Stomach (tissue), 4 donors: ENCODE data around the gene KCNK16.

Experiments used
- POLR2A ChIP-seq, 4 donors: fragments of 450-650 bp; IDR thresholded peaks; one replicate each; pipeline ENCODE4 v1.6.1; 2016; ENCODE audit warnings: antibody characterized with exemption in 4 of 4, control low read depth in 2 of 4, mild to moderate bottlenecking in 1 of 4, moderate library complexity in 1 of 4
- TF ChIP-seq, protein P1 (sequence below), 7 experiments: fragments of 450-650 bp in 4 of 7; fragments of 200-600 bp in 3 of 7; sonication (generic) in 3 of 7; IDR thresholded peaks; one replicate each; pipeline ENCODE4 v1.5.1; 2016 to 2019; ENCODE audit warnings: antibody characterized with exemption in 7 of 7, control low read depth in 2 of 7, mild to moderate bottlenecking in 1 of 7

DNA sequence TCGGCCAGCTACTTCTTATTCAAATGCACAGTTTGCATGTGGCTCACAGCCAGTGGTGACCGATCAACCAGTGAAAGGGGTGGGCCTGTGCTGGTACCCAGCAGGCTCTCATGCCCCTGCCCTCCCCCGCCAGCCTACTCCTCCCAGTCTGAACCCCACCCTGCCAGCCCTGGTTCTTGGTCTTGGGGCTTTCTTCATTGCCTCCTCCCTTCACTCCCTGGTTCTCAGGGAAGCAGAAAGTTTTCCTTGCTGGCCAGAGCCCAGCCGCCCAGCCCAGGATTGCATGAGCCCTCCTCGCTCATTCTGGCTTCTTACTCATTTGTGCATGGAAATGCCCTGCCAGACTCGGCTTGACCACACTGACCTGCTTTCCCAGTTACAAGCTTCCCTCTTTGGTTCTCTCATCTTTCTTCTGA, 49.1 kb downstream of the KCNK16 start:
- TF ChIP-seq, protein P1, sequence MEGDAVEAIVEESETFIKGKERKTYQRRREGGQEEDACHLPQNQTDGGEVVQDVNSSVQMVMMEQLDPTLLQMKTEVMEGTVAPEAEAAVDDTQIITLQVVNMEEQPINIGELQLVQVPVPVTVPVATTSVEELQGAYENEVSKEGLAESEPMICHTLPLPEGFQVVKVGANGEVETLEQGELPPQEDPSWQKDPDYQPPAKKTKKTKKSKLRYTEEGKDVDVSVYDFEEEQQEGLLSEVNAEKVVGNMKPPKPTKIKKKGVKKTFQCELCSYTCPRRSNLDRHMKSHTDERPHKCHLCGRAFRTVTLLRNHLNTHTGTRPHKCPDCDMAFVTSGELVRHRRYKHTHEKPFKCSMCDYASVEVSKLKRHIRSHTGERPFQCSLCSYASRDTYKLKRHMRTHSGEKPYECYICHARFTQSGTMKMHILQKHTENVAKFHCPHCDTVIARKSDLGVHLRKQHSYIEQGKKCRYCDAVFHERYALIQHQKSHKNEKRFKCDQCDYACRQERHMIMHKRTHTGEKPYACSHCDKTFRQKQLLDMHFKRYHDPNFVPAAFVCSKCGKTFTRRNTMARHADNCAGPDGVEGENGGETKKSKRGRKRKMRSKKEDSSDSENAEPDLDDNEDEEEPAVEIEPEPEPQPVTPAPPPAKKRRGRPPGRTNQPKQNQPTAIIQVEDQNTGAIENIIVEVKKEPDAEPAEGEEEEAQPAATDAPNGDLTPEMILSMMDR (IDR thresholded peaks at IDR 0.05): no peak
- TF ChIP-seq POLR2A (IDR thresholded peaks at IDR 0.05): no peak
